ENCODE results near the gene SYT7. TPM values are rescaled to one million over a fixed set of nuclear protein-coding genes. Genes with fewer than 3 reads are reported as not detected.
A peak's percentile ranks its signal among the peaks of the same experiment; 100 is the strongest.

The SYT7 gene
- total RNA-seq, 1 donor from 2014 or later: 4.8 TPM

DNA sequence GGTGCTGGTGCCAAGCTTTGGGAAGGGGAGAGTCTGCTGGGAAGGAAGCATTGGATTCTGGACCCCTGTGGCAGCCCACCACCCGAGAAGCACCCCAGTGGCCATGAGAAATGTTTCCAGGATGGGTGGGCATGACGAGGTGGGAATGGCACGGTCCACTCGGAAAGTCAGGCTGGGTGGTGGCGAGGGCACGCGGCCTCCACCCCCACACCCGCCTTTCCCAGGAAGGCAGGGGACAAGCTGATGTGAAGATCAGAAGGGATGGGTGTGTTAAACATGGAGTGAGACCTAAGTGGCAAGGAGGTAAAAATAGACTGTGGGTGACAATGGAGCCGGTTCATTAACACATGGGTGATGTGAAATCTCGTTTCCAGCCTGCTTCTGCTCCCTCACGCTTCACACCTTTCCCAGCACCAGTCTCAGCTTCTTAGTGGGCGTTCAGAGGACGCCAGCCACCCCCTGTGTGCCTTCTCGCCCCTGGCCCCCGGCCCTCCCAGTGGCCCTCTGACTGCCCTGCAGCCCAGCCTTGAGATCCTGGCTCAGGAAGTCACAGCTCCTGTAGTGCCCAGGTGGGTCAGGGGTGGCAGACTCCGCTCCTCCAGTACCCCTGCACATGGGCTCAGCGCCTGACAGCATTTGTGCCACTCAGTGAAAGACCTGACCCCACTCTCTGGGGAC is 44.7 kb downstream of the SYT7 start:
- DNase-seq: no peak
- ATAC-seq: no peak
- intact Hi-C loops (cut with DNase I): no loop called here
- Histone ChIP-seq H3K9me3 (no peaks in the 10 kb centered on the region), H3K4me3 (no peak overlapping the region), H3K27me3 (no peaks in the 10 kb centered on the region), H3K27ac (no peak overlapping the region), H3K4me1 (no peaks in the 10 kb centered on the region), H3K36me3 (no peaks in the 10 kb centered on the region)
- TF ChIP-seq, protein P1, sequence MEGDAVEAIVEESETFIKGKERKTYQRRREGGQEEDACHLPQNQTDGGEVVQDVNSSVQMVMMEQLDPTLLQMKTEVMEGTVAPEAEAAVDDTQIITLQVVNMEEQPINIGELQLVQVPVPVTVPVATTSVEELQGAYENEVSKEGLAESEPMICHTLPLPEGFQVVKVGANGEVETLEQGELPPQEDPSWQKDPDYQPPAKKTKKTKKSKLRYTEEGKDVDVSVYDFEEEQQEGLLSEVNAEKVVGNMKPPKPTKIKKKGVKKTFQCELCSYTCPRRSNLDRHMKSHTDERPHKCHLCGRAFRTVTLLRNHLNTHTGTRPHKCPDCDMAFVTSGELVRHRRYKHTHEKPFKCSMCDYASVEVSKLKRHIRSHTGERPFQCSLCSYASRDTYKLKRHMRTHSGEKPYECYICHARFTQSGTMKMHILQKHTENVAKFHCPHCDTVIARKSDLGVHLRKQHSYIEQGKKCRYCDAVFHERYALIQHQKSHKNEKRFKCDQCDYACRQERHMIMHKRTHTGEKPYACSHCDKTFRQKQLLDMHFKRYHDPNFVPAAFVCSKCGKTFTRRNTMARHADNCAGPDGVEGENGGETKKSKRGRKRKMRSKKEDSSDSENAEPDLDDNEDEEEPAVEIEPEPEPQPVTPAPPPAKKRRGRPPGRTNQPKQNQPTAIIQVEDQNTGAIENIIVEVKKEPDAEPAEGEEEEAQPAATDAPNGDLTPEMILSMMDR (IDR thresholded peaks at IDR 0.05): no peak

DNA sequence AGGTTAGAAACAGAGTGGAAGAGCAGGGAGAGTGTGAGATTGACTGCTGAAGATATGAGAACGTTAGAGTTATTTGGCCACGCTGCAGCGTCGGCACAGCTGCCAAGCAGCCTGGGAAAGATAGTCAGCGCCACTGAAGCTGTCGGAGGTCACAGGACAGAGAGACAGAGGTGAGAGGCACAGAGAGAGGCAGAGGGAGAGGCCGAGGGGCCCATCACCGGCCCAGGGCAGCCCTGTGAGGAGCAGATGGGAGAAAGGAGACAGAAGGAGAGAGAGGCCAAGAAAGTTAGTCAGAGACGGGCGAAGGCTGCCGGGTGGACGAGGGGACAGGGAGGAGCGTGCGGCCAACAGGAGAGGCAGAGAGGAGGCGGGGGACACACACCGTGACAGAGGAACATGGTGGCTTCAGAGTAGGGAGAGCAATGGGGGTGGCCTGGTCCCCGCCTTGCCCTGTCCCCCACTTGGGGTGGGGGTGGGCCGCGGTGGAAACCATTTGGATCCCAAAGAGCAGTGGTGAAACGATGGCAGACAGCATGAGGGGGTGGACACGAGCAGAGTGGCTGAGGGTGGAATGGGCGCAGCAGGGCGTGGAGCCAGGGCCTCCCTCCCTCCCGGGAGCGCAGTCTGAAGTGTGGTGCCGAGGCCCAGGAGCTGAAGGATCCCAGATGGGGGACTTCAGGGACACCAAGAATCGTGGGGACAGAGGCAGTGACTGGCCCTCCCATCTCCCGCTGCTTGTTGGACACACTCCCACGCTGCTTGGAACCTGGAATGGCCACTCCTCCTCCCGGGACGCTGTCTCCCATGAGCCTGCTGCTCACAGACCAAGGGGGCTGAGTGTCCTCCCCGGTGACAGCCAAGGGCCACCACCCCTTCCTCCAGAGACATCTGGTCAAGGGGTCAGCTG is 45.7 kb downstream of the SYT7 start:
- no peak for DNase-seq
- intact Hi-C loops (cut with DNase I): no loop called here
- Histone ChIP-seq H3K27ac (no peak overlapping the region), H3K27me3 (no peaks in the 10 kb centered on the region), H3K4me3 (no peak overlapping the region), H3K9me3 (no peaks in the 10 kb centered on the region), H3K36me3 (no peaks in the 10 kb centered on the region), H3K4me1 (no peaks in the 10 kb centered on the region)
- ATAC-seq: no peak
- TF ChIP-seq, protein P1 (IDR thresholded peaks at IDR 0.05): no peak

DNA sequence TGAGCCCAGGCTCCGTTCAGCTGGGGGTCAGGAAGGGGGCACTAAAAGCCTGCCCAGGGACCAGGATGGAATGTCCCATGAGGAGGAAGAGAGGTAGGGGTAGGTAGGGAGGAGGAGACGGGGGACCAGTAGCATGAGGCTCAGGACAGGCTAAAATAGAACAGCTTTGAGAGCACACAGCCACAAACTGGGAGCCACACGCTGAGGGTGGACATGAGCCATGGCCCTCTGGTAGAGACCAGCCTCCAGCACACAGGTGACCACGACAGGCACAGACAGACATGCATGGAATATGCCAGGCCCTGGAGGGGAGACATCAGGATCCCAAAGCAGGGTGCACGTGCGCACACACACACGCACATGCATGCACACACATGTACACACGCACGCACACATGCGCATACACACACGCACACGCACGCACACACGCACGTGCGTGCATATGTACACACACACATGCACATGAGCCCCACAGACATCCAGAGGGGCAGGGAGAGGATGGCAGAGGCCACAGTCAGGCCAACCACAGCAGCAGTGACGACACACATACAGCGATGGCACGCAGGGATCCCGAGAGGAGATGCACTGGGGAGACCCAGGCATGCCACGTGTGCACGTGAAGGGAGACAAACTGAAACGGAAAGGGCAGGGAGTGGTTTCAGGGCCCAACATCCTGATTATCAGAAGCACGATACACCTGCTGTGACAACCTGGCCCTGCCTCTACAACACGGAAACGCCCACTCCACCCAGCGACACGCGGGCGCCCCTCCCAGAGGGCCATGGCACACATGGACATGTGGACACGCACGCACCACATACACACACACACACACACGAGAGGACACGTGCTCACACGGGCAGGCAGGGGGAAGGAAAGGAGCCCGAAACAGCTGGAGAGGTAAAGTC is 46.6 kb downstream of the SYT7 start:
- intact Hi-C loops (cut with DNase I): no loop called here
- H3K4me1 ChIP-seq: peaks cover 5% of the 10 kb centered on the region
- no peak for DNase-seq
- no peak overlapping the region for H3K4me3 ChIP-seq
- H3K36me3 ChIP-seq: no peaks in the 10 kb centered on the region
- H3K9me3 ChIP-seq: no peaks in the 10 kb centered on the region
- H3K27ac ChIP-seq: no peak overlapping the region
- no peak for ATAC-seq
- H3K27me3 ChIP-seq: no peaks in the 10 kb centered on the region
- TF ChIP-seq, protein P1 (IDR thresholded peaks at IDR 0.05): no peak

DNA sequence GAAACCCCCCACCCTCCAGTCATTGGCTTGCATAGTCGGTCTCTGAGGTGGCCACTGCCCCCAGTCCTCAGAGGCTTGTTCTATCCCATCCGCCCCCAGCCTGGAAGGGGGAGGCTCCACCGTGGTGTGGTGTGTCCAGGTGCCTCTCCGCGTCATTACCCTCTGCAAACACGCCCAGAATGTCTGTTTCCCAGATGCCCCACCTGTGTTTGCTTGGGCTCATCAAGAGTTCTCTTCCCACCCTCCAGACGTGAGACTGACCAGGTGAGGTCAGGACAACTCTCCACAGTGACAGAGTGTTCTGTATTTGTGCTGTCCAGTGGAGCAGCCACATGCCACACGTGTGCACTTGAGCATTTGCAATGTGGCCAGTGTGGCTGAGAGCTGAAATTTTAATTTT is 47.5 kb downstream of the SYT7 start:
- intact Hi-C loops (cut with DNase I): no loop called here
- Histone ChIP-seq H3K4me3 (no peak overlapping the region), H3K36me3 (no peaks in the 10 kb centered on the region), H3K27ac (no peak overlapping the region), H3K27me3 (no peaks in the 10 kb centered on the region), H3K4me1 (peaks cover 7% of the 10 kb centered on the region), H3K9me3 (no peaks in the 10 kb centered on the region)
- peak; percentile 65 for ATAC-seq
- no peak for DNase-seq
- TF ChIP-seq, protein P1 (IDR thresholded peaks at IDR 0.05): no peak

DNA sequence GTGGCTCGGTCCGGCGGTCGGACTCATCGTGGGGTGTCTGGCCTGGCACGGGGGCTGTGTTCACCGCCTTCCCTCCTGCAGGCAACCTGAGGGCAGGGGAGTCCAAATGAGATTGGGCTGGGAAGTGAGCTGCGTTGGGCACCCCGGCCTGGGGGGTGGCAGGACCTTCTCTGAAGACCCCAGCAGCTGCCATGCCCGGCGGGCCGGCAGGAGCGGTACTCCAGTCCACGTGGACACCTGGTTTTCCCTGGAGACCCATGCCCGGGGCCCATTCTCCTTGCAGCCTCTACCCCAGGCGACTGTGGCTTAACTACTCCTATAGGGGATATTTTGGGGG is 47.9 kb downstream of the SYT7 start:
- ATAC-seq (no peak), DNase-seq (no peak)
- TF ChIP-seq, protein P1 (IDR thresholded peaks at IDR 0.05): no peak
- H3K27ac ChIP-seq: no peak overlapping the region
- H3K4me1 ChIP-seq: peaks cover 7% of the 10 kb centered on the region
- no peaks in the 10 kb centered on the region for H3K27me3 ChIP-seq
- H3K36me3 ChIP-seq: no peaks in the 10 kb centered on the region
- H3K9me3 ChIP-seq: no peaks in the 10 kb centered on the region
- no peak overlapping the region for H3K4me3 ChIP-seq
- intact Hi-C loops (cut with DNase I): no loop called here
